Urothelium cell line (cell line): ENCODE measurements around the gene CPVL.

ENCODE experiments used
- DNase-seq: peaks from one replicate; pipeline ENCODE4 v3.0.0; 2011; ENCODE audit warnings: low spot score, mixed read lengths
- FAIRE-seq: peaks from 2 replicates; lab custom pipeline; 2011; peaks lifted over from hg19 to GRCh38; lab: Jason Lieb, UNC

CPVL gene

DNA sequence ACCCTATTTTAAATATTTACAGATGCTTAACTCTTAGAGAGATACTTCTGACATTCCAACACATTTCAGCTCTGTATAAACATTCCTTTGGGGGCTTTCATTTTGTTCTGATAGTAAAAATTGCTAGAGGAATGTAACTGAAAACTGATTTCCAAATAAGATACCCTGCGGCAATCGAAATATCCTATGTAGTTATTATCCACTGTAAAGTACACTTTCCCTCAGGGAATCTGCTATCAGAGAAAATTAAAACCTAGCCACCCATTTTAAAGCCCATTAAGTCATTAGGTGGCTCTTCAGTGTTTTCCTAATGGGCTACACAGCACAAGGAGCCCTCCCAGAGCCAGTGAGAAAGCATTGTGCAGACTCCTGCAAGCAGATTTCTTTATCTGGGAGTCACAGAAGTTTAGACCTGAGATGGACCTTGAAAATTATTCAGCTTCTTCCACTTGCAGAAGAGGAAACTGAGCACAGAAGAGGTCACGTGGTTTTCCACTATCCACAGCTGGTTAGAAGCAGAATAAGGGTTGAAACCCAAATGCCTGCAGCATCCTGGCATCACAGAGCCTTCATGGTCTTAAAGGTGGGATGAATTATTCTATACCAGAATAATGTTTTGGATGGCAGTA, 12.6 kb upstream of the CPVL start:
- FAIRE-seq (no peak), DNase-seq (no peak)

DNA sequence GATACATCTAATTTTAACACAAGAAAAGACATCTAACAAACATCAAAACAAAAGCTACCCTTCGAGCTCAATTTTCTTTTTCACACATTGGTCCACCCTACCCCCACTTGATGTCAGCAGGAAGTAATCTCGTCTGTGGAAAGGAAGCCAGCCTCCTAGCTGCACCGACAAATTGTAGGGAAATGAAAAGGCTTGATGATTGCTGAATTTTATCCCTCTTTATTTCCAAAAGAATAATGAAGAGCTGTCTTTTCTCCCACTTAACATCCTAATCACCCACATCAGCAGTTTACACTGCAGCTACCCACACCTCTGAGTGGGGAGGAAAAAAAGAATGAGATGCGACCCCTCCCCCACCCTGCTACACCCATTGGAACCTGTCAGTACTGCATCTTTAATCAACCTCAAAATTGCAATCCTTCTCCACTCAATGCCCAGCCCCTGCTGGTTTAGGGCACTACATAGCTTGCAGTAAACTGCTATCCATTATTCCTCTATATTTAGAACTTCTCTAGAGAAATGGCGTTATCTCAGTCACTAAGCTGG, 10.6 kb upstream of the CPVL start:
- FAIRE-seq: no peak
- DNase-seq: no peak

DNA sequence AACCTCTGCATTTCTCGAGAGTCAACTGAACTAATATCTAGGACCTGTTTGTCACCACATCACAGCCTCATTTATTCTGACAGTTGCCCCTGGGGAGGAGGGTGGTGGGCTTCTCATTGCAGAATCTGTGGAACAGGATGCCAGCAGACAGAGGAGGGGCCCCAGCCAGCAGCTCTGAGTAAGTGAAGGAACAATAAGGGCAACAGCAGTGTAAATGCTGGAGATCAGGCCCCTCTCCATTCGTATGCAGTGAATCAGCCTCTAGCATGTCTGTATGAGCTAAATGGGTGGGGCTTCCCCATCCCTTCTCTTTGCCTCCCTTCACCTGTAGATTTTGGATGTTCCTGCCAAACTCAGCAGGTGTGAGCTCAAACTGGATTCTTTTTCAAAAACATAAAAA, 7.7 kb upstream of the CPVL start:
- DNase-seq (no peak), FAIRE-seq (no peak)

DNA sequence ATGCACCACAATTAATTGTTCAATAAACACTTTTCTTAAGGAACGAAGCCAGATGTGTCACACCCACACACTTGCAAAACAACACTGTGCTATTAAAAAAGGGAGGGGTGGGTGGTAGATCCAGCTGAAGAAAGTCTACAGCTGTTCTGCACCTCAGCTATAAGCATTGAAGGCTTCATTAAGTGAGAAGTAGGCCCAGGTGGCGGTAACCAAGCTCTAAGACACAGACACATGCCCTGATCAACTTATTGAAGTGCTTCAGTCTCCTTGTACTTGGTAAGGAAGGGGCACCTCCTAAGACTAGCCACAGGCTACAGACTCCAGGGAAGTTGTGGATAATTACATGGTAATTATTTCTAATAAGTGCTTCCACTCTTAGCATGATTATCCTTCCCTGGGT, 4.5 kb upstream of the CPVL start:
- DNase-seq (no peak), FAIRE-seq (no peak)

DNA sequence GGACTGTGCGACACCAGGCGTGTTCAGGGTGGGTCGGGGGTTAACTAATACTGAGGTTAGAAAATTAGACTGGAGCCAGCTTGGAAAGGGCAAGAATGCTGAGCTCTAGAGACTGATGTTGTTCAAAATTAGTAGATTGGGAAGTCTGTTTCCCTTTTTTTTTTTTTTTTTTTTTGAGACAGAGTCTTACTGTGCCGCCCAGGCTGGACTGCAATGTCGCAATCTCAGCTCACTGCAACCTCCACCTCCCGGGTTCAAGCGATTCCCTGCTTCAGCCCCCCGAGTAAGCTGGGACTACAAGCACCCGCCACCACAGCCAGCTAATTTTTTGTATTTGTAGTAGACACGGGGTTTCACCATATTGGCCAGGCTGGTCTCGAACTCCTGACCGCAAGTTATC, 2.7 kb upstream of the CPVL start:
- no peak for DNase-seq
- no peak for FAIRE-seq

DNA sequence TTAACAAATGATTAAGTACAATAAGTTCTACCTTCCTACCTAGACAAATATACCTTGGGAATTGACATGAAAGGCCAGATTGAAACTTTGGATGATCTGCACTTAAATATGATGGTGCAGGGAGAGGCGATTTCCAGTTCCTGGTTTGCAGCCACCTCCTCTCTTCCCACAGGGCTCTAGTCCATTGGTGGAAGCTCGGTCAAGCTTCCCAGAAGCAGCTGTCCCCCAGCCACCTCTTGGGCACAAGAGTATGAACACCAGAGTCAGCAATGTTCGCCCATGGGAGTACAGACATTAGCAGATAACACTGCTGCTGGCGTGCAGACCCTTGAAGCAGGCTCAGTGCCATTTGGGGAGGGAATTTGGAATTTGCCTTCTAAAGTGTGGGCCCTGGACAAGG, 1.5 kb upstream of the CPVL start:
- FAIRE-seq: no peak
- DNase-seq: no peak

DNA sequence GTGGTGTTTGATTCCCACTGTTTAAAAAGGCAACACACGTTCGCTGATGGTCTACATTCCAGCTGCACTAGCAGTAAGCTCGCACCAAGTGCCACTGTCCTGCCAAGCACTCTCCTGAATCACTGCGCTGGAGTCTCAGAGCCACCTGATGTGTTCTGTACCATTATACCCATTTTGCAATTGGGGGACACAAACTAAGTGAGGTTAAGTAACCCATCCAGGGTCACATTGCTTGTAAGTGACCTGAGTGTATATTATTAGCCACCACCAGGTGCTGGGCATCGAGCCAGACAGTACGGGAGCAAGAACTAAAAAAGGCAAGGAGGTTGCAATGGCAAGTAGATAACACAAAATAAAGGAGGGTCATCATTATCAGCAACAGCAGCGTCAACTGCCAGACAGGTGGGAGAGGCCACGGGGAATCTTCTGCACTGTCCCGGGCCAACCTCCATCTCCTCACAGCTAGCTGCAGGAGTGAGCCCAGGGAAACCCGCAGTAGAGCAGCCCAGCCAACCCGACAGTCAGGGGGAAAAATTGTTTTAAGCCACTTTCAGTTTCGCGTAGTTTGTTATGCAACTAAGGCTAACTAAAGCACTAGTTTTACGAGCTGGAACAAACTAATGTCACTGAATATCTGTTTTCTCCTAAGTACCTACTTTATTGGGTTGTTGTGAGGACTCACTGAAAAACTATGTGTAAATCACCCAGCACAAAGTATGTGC, 712 bp upstream of the CPVL start:
- peak; percentile 47 for DNase-seq
- peak; percentile 91 for FAIRE-seq

DNA sequence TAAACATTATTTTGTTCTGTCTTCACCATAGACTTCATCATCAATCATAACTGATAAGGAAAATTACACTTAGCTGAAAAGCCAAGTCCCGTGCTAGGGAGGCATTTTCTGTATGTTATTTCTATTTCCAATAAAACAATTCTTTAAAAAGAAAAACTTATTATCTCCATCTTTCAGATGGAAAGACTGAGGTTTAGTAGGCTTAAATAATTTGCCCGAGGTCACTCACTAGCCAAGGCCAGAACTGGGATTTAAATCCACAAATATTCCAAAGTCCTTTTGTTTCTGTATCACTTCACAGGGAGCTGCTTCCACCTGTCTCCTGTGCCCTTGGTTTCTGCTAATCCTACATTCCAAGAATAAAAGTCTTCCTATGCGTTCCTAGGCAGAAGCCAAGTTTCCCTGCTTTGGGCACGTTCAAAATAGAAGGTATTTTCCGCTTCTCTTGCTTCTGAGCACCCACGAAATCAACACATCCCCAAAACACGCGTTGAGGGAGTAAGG, 732 bp downstream of the CPVL start:
- DNase-seq (no peak), FAIRE-seq (no peak)

DNA sequence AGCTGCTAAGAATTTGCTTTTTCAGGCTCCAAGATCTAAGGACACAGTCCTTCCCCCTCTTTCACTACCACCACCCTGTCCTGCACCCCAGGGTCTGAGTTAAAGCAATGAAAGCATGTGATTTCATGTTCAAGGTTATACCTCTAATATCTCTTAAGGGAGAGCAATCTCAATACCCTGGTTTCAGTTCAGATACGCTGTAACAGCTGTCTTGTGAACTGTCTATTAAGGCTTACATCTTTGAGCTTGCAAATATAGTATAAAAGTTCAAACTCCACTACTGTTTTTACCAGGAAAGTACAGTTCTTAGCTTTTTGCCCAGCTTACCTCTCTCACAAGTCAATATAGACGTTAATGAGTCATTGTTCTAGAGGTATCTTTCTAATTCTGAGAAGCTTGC, 2.6 kb downstream of the CPVL start:
- FAIRE-seq: no peak

DNA sequence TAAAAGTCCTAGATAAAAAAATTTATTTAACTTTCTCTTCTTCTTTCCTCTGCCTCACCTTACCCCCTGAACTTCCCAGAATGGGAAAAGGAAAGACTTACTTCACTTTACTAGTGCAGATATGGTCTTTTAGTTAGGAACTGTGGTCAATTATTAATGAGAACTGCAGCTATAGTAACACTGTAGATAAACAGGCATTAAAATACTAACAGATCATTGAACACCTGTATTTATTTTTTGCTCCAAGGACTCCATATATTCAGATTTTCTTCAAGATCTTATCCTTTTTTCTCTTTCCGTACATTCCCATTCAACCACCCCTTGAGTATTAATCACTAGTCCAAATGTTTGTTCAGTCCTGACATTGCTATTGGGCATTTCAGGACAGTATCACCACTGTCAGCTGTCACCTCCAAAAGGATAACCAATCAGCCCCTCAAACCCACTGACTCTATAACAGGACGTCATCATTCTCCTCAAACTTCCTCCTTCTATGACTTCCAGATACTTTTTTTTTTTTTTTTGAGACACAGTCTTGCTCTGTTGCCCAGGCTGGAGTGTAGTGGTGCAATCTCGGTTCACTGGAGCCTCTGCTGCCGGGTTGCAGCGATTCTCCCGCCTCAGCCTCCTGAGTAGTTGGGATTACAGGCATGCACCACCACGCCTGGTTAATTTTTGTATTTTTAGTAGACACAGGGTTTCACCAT, 4.2 kb downstream of the CPVL start:
- FAIRE-seq (no peak), DNase-seq (no peak)

More for the DNA sequence above, 2.6 kb downstream of the CPVL start:
- no peak for DNase-seq

DNA sequence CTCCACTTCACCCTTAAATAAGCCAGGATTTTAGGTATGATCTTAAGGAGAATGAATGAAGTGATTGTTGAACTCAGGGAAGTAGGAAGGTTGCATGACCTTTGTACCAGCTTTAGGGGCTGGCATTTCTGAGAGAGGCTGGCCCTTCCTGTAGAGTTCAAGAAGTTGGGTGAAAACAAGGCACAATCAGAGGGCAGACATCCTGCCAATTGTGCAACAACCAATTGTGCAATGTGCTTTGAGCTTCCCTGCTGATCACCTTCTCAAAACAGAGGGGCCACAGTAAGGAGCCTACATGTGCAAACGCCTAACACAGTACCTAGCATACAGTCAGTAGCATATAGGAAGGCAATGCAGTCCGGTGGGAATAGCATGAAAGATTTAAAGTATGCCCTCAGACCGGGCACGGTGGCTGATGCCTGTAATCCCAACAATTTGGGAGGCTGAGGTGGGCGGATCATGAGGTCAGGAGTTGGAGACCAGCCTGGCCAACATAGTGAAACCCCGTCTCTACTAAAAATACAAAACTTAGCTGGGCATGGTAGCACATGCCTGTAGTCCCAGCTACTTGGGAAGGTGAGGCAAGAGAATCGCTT, 5.4 kb downstream of the CPVL start:
- peak; percentile 83 for FAIRE-seq
- no peak for DNase-seq

DNA sequence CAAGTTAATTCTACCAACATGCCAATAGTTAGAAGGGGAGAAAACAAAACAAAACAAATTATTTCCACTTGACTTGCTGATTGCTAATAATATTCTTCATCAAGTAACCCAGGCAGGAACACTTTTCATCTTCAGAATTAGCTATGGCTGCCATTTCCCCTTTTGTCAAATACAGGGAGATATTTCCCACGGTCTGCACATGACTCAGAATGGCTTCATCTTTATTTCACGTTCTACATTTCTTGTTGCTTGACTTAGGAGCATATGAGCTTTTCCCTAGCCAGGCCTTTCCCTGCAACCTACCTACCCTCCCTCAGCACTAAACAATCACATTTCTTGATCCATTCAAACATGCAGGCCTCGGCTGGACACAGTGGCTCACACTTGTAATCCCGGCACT, 6.5 kb downstream of the CPVL start:
- peak; percentile 20 for FAIRE-seq
- DNase-seq: peak; percentile 21

DNA sequence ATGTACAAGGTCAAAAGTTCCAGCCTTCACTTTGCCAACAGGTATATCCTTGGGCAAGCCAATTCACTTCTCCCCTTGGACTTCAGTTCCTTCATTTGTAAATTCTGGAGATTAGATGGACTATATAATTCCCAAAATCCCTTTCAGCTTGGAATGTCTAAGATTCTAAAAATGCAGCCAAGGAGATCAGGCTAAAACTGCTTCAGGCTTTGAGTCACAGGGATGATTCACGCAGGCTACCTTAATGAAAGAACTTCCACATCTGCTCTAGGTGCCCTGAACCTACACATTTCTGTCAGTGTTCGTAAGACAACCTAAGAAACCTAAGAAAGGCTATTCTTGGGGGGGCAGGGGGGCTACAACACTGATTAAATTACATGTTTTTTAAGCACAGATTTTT, 7.1 kb downstream of the CPVL start:
- FAIRE-seq (no peak), DNase-seq (peak; percentile 74)

DNA sequence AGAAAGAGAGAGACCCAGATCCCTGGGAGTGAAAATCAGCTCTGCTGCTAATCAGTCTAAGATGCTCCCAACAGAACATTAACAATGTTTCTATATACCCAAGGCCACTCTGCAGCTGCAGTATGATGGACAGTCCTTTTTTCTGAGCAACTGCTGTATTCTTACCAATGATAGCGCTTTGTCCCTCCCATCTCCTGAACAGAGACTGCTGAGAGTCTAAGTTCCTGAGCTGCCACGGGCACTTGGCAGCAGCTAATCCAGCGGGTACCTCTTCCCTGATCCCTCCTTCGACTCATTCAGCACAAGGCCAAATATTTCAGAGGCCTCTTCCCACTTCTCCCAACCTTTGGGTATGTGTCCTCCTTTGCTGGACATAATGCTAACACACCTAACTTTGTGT, 7.7 kb downstream of the CPVL start:
- FAIRE-seq: peak; percentile 93
- DNase-seq: peak; percentile 20

DNA sequence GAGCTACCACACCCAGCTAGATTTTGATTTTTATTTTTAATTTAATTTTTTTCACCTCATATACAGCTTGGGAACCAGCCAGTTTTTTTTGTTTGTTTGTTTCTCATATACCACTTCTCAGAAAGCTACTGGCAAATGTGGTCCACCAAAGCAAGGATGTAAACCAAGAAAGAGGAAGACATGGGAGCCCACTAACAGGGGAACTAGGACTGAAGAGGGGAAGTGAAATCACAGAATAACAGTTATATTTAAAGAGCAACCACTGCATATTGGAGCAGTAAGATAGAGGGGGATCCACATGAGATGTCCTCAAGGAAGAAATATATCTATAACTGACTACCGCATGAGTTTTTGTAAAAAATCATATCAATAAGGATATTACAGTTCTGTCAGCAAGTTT, 10.5 kb downstream of the CPVL start:
- DNase-seq (no peak), FAIRE-seq (no peak)

DNA sequence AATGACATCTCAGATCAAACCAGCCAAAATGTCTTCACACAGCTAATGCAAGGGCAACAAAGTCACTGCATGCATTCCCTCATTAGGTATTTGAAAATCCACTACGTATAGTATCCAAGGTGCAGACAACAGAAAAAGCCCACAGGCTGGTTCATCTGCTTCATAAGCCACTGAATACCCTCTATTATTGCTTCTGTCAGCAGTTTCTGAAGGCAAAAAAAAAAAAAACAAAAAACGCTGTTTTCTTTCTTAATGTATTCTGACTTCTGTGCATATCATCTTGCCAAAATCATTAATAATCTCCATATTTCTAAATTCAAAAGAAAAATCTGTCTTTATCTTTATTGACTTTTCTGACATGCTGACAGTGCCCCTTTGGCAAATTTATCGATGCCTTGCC, 13.4 kb downstream of the CPVL start:
- FAIRE-seq: no peak
- no peak for DNase-seq

DNA sequence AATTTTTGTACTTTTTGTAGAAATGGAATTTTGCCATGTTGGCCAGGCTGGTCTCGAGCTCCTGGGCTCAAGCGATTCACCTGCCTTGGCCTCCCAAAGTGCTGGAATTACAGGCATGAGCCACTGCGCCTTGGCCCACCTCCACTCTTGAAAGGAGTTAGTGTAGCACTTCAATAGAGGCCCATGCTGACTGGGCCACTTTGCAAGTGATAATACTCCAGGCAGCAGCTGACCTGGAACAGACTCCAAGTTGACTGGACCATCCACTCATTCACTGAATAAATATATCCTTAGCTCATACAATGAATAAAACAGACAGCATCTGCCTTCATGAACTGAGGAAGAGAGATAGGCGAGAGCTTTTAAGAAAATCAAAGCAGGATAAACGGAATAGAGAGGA, 14.7 kb downstream of the CPVL start:
- FAIRE-seq (no peak), DNase-seq (no peak)

DNA sequence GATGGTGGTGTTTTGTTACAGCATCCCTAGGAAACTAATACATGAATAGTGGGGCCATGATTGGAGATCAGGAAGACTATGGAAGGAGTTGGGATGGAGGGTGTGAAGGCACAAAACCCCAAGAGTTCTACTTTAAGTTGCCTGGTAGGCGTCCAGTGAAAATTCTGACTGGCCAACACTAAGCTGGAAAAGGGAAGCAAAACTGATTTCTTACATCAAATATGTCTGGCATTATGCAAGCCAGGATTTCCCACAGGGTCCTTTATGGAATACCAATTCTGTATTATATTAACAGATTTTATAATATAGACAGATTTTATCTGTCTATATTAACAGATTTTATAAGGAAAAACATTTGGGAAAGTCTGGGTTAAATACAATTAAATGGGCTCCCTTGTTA, 16.2 kb downstream of the CPVL start:
- DNase-seq (no peak), FAIRE-seq (no peak)

DNA sequence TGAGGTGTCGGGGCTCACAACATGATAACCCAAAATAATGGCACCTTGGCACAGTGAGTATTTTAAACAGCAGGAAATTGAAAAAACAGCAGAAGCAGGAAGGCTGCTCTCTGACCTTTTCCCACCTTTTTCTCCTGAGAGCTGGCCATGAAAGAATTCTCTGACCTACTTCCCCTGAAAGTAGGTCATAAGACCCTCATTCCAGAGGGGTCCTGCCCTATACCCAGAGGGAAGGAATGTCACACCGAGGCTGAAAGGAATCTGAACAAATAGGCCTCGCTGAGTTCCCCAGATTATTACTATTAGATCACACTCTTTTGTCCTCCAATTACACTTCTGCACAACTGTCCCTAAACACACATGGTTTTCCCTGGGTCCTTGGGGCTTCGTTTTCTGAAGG, 18.8 kb downstream of the CPVL start:
- FAIRE-seq: no peak
- no peak for DNase-seq

DNA sequence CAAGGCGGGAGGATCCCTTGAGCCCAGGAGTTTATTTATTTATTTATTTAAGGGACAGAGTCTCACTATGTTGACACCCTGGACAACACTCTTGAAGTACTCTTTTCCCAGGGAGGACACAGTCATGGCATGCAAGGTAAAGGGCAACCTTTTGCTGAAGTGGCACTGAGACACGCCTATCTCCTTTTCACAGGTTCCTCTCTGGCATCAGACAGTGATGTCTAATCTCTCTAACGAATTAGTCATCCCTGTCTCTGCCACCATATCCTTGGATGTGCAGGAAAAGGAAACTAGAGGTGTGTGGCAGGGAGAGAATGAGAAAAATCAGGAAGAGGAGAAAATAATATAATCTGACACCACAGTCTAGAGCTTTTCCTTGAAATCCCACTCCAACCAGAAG, 19.5 kb downstream of the CPVL start:
- DNase-seq: no peak
- FAIRE-seq: no peak

DNA sequence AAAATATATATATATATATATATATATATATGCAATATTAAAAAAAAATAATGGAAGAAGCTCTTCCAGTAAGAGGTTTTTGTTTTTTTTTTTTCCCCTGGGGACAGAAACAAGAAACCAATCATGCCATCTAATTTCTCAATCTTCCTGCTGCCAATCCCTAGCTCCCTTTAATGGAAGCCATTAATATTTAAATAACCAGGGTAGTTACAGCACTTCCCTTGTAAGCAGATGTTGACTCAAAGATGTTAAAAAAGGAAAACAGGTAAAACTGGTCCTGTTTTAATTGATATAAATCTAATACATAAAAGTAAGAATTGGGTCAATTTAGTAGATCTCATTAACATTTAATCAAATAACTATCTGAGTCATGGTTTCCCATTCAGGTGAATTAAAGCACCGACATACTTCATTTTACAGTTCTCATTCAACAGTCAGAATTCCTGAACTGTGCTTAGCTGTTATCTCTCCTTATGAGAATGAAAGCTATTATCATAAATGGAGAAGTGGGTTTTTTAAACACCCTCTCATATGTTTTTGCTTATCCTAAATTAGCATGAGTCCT, 22.6 kb downstream of the CPVL start:
- no peak for FAIRE-seq
- no peak for DNase-seq
